GM18867 (cell line): ENCODE results near the gene PHF19.

Experiments used
- ATAC-seq: cut with Tn5 transposase; IDR thresholded peaks from one replicate; pipeline ENCODE4 v1.9.1; 2021; ENCODE audit warnings: mild to moderate bottlenecking, moderate library complexity; ENCODE audit not compliant: unreplicated experiment

Gene PHF19

GRCh38 chr9:120820095-120820494 lies 56.9 kb downstream of the PHF19 start:
- no peak for ATAC-seq

- no peak for ATAC-seq
Measured at GRCh38 chr9:120818595-120818994, 58.4 kb downstream of the PHF19 start.

GRCh38 chr9:120815075-120815474 lies 61.9 kb downstream of the PHF19 start:
- no peak for ATAC-seq

- ATAC-seq: no peak
Measured at GRCh38 chr9:120808931-120809330, 68.1 kb downstream of the PHF19 start.

GRCh38 chr9:120807607-120808379 lies 69.2 kb downstream of the PHF19 start:
- no peak for ATAC-seq
